OCI-LY3 (cell line): ENCODE data around the gene CCSER1.

Experiments used
- CTCF ChIP-seq: fragments of 200-600, 300-600 bp; sonication (generic); IDR thresholded peaks from 2 replicates; pipeline ENCODE4 v1.5.1; 2014; ENCODE audit warnings: antibody characterized with exemption, low read length, low read depth
- EZH2phosphoT487 ChIP-seq: fragments of 200-600 bp; shearing (Covaris generic); IDR thresholded peaks from 2 replicates; pipeline ENCODE4 v1.6.1; 2018; ENCODE audit warnings: antibody characterized with exemption, mixed run types, low read depth

GRCh38 chr4:90274175-90274574, 147.0 kb downstream of the CCSER1 start:
- TF ChIP-seq CTCF, result no peak
- no peak for TF ChIP-seq EZH2phosphoT487
